Panc1 (cell line): ENCODE results near the gene CCBE1. TPM values are rescaled to one million over a fixed set of nuclear protein-coding genes. Genes with fewer than 3 reads are reported as not detected.

ENCODE experiments used
- ATAC-seq: fragments of 200-7000 bp; cut with Tn5 transposase; 2 replicates; pipeline ENCODE4 v1.9.1; 2020; ENCODE audit warnings: mild to moderate bottlenecking, moderate library complexity
- BruUV-seq: library from RNA; stranded (reverse); fragments of 400-500 nt; replicated peaks from 2 replicates; lab custom pipeline; 2021; lab: Mats Ljungman, UMichigan
- CTCF ChIA-PET: fragments of 300-600 bp; sonication (Branson Sonifier 250); formaldehyde crosslinking; loops from one replicate; lab custom pipeline; 2022; ENCODE audit warnings: antibody characterized with exemption; lab: Charles Lee
- POLR2A ChIA-PET: fragments of 300-600 bp; sonication (Branson Sonifier 250); formaldehyde crosslinking; loops from one replicate; lab custom pipeline; 2022; ENCODE audit warnings: antibody characterized with exemption; lab: Charles Lee
- DNase-seq: peaks from one replicate; pipeline ENCODE4 v3.0.0-alpha.2; 2010; ENCODE audit warnings: low read depth, low spot score
- H3K27ac ChIP-seq: 2 replicates; pipeline ENCODE4 v1.5.1; 2011; ENCODE audit warnings: mild to moderate bottlenecking, low read length, inconsistent platforms
- H3K27me3 ChIP-seq: fragments of 200-500 bp; sonication (Bioruptor generic); 2 replicates; pipeline ENCODE4 v1.6.0; 2014; ENCODE audit warnings: low read length, inconsistent platforms; ENCODE audit not compliant: control insufficient read depth, insufficient read depth
- H3K36me3 ChIP-seq: fragments of 200-500 bp; sonication (Bioruptor generic); 2 replicates; pipeline ENCODE4 v1.5.1; 2014; ENCODE audit warnings: inconsistent platforms, mild to moderate bottlenecking, low read length, moderate library complexity; ENCODE audit not compliant: control insufficient read depth, insufficient read depth
- H3K4me1 ChIP-seq: 2 replicates; pipeline ENCODE4 v1.5.1; 2011; ENCODE audit warnings: inconsistent platforms, mild to moderate bottlenecking, low read length, moderate library complexity; ENCODE audit not compliant: control insufficient read depth, insufficient read depth
- H3K4me3 ChIP-seq, 2 experiments: 2 replicates each; pipeline ENCODE4 v1.5.1; 2011 to 2012; ENCODE audit warnings: low read depth in 2 of 2, low read length in 2 of 2, mild to moderate bottlenecking in 2 of 2, inconsistent platforms in 1 of 2, moderate library complexity in 1 of 2
- H3K9me3 ChIP-seq: fragments of 200-500 bp; sonication (Bioruptor generic); 2 replicates; pipeline ENCODE4 v1.5.1; 2014; ENCODE audit warnings: low read depth, mild to moderate bottlenecking, inconsistent platforms, low read length, moderate library complexity; ENCODE audit not compliant: control insufficient read depth, insufficient read depth
- CTCF ChIP-seq: fragments of 450-650 bp; IDR thresholded peaks from 2 replicates; pipeline ENCODE4 v1.5.1; 2017; ENCODE audit warnings: mild to moderate bottlenecking
- POLR2AphosphoS5 ChIP-seq: IDR thresholded peaks from 2 replicates; pipeline ENCODE4 v1.6.1; 2012; ENCODE audit warnings: mild to moderate bottlenecking, low read depth, low read length, moderate library complexity
- REST ChIP-seq, 2 experiments: IDR thresholded peaks; 2 replicates each; pipeline ENCODE4 v1.6.1; 2011 to 2012; ENCODE audit warnings: low read depth in 2 of 2, control low read depth in 1 of 2, low read length in 1 of 2, mild to moderate bottlenecking in 1 of 2, moderate library complexity in 1 of 2; ENCODE audit not compliant: insufficient read depth in 1 of 2
- SIN3A ChIP-seq: IDR thresholded peaks from 2 replicates; pipeline ENCODE4 v1.6.1; 2012; ENCODE audit warnings: low read depth, mild to moderate bottlenecking, low read length, moderate library complexity, borderline replicate concordance; ENCODE audit not compliant: insufficient read depth
- TCF7L2 ChIP-seq: IDR thresholded peaks from 2 replicates; pipeline ENCODE4 v1.6.1; 2011; ENCODE audit warnings: mild to moderate bottlenecking, low read depth, low read length, inconsistent platforms
- in situ Hi-C: cut with HindIII; loops from 2 replicates; pipeline ENCODE4 v1.10.0; 2016; ENCODE audit warnings: low sequenced_read_pairs, low pct_unique_long_range_greater_than_20kb
- intact Hi-C: fragments of 100-400 bp; cut with micrococcal nuclease; formaldehyde crosslinking; loops from one replicate; pipeline ENCODE4 v1.10.0; 2022; ENCODE audit not compliant: unreplicated experiment
- total RNA-seq: library from RNA; stranded (reverse); gene quantifications from one replicate; pipeline ENCODE4 v1.2.1, GENCODE V29; 2021; ENCODE audit not compliant: unreplicated experiment

Gene CCBE1
- total RNA-seq, 1 experiment from 2014 or later, result 0.13 TPM

GRCh38 chr18:59386909-59387686 is 310.1 kb downstream of the CCBE1 start:
- Histone ChIP-seq H3K4me3 (no peak overlapping the region), H3K9me3 (no peaks in the 10 kb centered on the region), H3K4me1 (no peaks in the 10 kb centered on the region), H3K27me3 (no peaks in the 10 kb centered on the region), H3K36me3 (no peaks in the 10 kb centered on the region), H3K27ac (no peak overlapping the region)
- DNase-seq (no peak), ATAC-seq (no peak)
- BruUV-seq, result no TSS peak
- intact Hi-C loops (no loop called here), in situ Hi-C loops (no loop called here)
- CTCF ChIA-PET, result interaction anchor here (0.6 kb wide), 1 partner anchor 120 kb away, joined by 17 read pairs; no protein-coding TSS in a partner anchor
- POLR2A ChIA-PET, result no interaction called here
- no peak for TF ChIP-seq REST (IDR thresholded peaks at IDR 0.05; ENCODE audit: insufficient read depth in 1 of 2, low read depth in 2 of 2, low read length in 1 of 2)
- no peak for TF ChIP-seq POLR2AphosphoS5
- no peak for TF ChIP-seq CTCF
- TF ChIP-seq TCF7L2, result no peak
- no peak for TF ChIP-seq SIN3A

GRCh38 chr18:59385191-59385590 is 312.0 kb downstream of the CCBE1 start:
- ATAC-seq (no peak), DNase-seq (no peak)
- H3K27ac ChIP-seq, result no peak overlapping the region
- POLR2A ChIA-PET, result no interaction called here
- CTCF ChIA-PET, result no interaction called here
- H3K4me3 ChIP-seq, result no peak overlapping the region
- H3K36me3 ChIP-seq, result no peaks in the 10 kb centered on the region
- in situ Hi-C loops (no loop called here), intact Hi-C loops (no loop called here)
- TF ChIP-seq TCF7L2 (no peak), SIN3A (no peak), POLR2AphosphoS5 (no peak), REST (IDR thresholded peaks at IDR 0.05; ENCODE audit: insufficient read depth in 1 of 2, low read depth in 2 of 2, low read length in 1 of 2) (no peak), CTCF (no peak)
- H3K4me1 ChIP-seq, result no peaks in the 10 kb centered on the region
- BruUV-seq, result no TSS peak
- H3K9me3 ChIP-seq, result no peaks in the 10 kb centered on the region
- H3K27me3 ChIP-seq, result no peaks in the 10 kb centered on the region; the same call in 1 of the 2 replicates
